Measurements from ENCODE around the gene TAGLN3.

TAGLN3 gene

GRCh38 chr3:112000966-112001365 lies 2.2 kb downstream of the TAGLN3 start:
- no peak for DNase-seq
- no peak overlapping the region for H3K27ac ChIP-seq
- H3K36me3 ChIP-seq = peaks cover 47% of the 10 kb centered on the region
- H3K9me3 ChIP-seq (ENCODE audit: severe bottlenecking) = no peaks in the 10 kb centered on the region
- no peak overlapping the region for H3K4me3 ChIP-seq (ENCODE audit: low read depth, low read length)
- H3K27me3 ChIP-seq (ENCODE audit: insufficient read depth, low read depth, severe bottlenecking) = no peaks in the 10 kb centered on the region
- no peak for TF ChIP-seq CTCF (IDR thresholded peaks at IDR 0.05; ENCODE audit: low read depth, low read length)

GRCh38 chr3:112001526-112001925 lies 2.8 kb downstream of the TAGLN3 start:
- Histone ChIP-seq H3K27ac (no peak overlapping the region), H3K9me3 (ENCODE audit: severe bottlenecking) (no peaks in the 10 kb centered on the region), H3K27me3 (ENCODE audit: insufficient read depth, low read depth, severe bottlenecking) (no peaks in the 10 kb centered on the region), H3K36me3 (peaks cover 47% of the 10 kb centered on the region), H3K4me3 (ENCODE audit: low read depth, low read length) (no peak overlapping the region)
- no peak for TF ChIP-seq CTCF (IDR thresholded peaks at IDR 0.05; ENCODE audit: low read depth, low read length)
- DNase-seq = no peak

- H3K9me3 ChIP-seq (ENCODE audit: severe bottlenecking) = no peaks in the 10 kb centered on the region
- no peak for TF ChIP-seq CTCF (IDR thresholded peaks at IDR 0.05; ENCODE audit: low read depth, low read length)
- no peak overlapping the region for H3K4me3 ChIP-seq (ENCODE audit: low read depth, low read length)
- H3K27me3 ChIP-seq (ENCODE audit: insufficient read depth, low read depth, severe bottlenecking) = no peaks in the 10 kb centered on the region
- DNase-seq = no peak
- no peak overlapping the region for H3K27ac ChIP-seq
- peaks cover 47% of the 10 kb centered on the region for H3K36me3 ChIP-seq
These were observed 3.6 kb downstream of the TAGLN3 start for GRCh38 chr3:112002096-112002971.

- no peak for DNase-seq
- Histone ChIP-seq H3K27ac (no peak overlapping the region), H3K27me3 (ENCODE audit: insufficient read depth, low read depth, severe bottlenecking) (no peaks in the 10 kb centered on the region), H3K4me3 (ENCODE audit: low read depth, low read length) (no peak overlapping the region), H3K9me3 (ENCODE audit: severe bottlenecking) (no peaks in the 10 kb centered on the region), H3K36me3 (peaks cover 59% of the 10 kb centered on the region)
- TF ChIP-seq CTCF (IDR thresholded peaks at IDR 0.05; ENCODE audit: low read depth, low read length) = no peak
These were observed 4.8 kb downstream of the TAGLN3 start for GRCh38 chr3:112003321-112004080.

- no peak for DNase-seq
- H3K27ac ChIP-seq = no peak overlapping the region
These were observed 5.5 kb downstream of the TAGLN3 start for GRCh38 chr3:112004187-112004586.

More at GRCh38 chr3:112004187-112004586, 5.5 kb downstream of the TAGLN3 start:
- no peak for TF ChIP-seq CTCF (IDR thresholded peaks at IDR 0.05; ENCODE audit: low read depth, low read length)
- Histone ChIP-seq H3K36me3 (peaks cover 65% of the 10 kb centered on the region), H3K9me3 (ENCODE audit: severe bottlenecking) (no peaks in the 10 kb centered on the region), H3K4me3 (ENCODE audit: low read depth, low read length) (no peak overlapping the region), H3K27me3 (ENCODE audit: insufficient read depth, low read depth, severe bottlenecking) (no peaks in the 10 kb centered on the region)

Measured in WERI-Rb-1 (cell line).